ENCODE data around the gene BBS10. TPM values are rescaled to one million over a fixed set of nuclear protein-coding genes. Genes with fewer than 3 reads are reported as not detected.

The BBS10 gene
- total and polyA plus RNA-seq, 2 of the 13 experiments (the other 11 are each of a cell fraction or from before 2014, with no cell fraction given): 4.9 to 7.4 TPM

- TF ChIP-seq ZNF710 (CRISPR knock-in tag; IDR thresholded peaks at IDR 0.05; ENCODE audit: borderline replicate concordance) (0 out of 2 replicates have a peak, but pooled peaks have one; percentile 21), ZNF609 (CRISPR knock-in tag; IDR thresholded peaks at IDR 0.05; ENCODE audit: borderline replicate concordance) (peak; percentile 44; the same call in 1 of the 2 replicates), ZNF619 (CRISPR knock-in tag; IDR thresholded peaks at IDR 0.05) (peak; percentile 22; the same call in 1 of the 2 replicates), ZNF589 (CRISPR knock-in tag; conservative IDR thresholded peaks at IDR 0.05) (no peak), GATAD2A (CRISPR knock-in tag; IDR thresholded peaks at IDR 0.05) (no peak; the same call in 1 of the 2 replicates), SIN3A (IDR thresholded peaks at IDR 0.05; ENCODE audit: borderline replicate concordance, low read depth, low read length) (peak; percentile 59; the same call in 1 of the 2 replicates), REPIN1 (CRISPR knock-in tag; IDR thresholded peaks at IDR 0.05; ENCODE audit: borderline replicate concordance, low read depth) (no peak; the same call in 1 of the 2 replicates), MAFG (CRISPR knock-in tag; IDR thresholded peaks at IDR 0.05) (0 out of 2 replicates have a peak, but pooled peaks have one; percentile 29), ZNF550 (CRISPR knock-in tag; IDR thresholded peaks at IDR 0.05; ENCODE audit: borderline replicate concordance) (no peak), ZNF24 (IDR thresholded peaks at IDR 0.05) (no peak), ZNF432 (CRISPR knock-in tag; IDR thresholded peaks at IDR 0.05; ENCODE audit: borderline replicate concordance) (no peak), SOX5 (CRISPR knock-in tag; IDR thresholded peaks at IDR 0.05; ENCODE audit: borderline replicate concordance) (no peak), CCDC6 (CRISPR knock-in tag; IDR thresholded peaks at IDR 0.05) (no peak), CREBL2 (CRISPR knock-in tag; IDR thresholded peaks at IDR 0.05; ENCODE audit: borderline replicate concordance) (no peak), ZBTB7A (CRISPR knock-in tag; IDR thresholded peaks at IDR 0.05) (no peak; the same call in 1 of the 2 replicates), ZNF331 (CRISPR knock-in tag; IDR thresholded peaks at IDR 0.05) (no peak), TAF15 (IDR thresholded peaks at IDR 0.05; ENCODE audit: low read depth, low read length, poor library complexity, severe bottlenecking) (no peak), PHF5A (CRISPR knock-in tag; IDR thresholded peaks at IDR 0.05; ENCODE audit: low read depth, unreplicated experiment) (no peak), GABPA (IDR thresholded peaks at IDR 0.05; ENCODE audit: low read depth, low read length) (peak; percentile 86), GABPA (CRISPR knock-in tag; IDR thresholded peaks at IDR 0.05; ENCODE audit: low read depth) (peak; percentile 99), ZSCAN31 (CRISPR knock-in tag; IDR thresholded peaks at IDR 0.05; ENCODE audit: low read depth) (peak; percentile 71; the same call in 1 of the 2 replicates), ATRX (CRISPR knock-in tag; IDR thresholded peaks at IDR 0.05; ENCODE audit: borderline replicate concordance) (no peak), ZMAT5 (CRISPR knock-in tag; IDR thresholded peaks at IDR 0.05; ENCODE audit: borderline replicate concordance, low read depth) (no peak)
Measured at GRCh38 chr12:76348079-76348901, at the start of gene BBS10 (continued).

All from HepG2 (cell line).